DND-41 (cell line): ENCODE results near the gene RNF220.

ENCODE experiments used
- EZH2 ChIP-seq: IDR thresholded peaks from 3 replicates; pipeline ENCODE4 v1.6.1; 2012; ENCODE audit warnings: borderline replicate concordance, low read depth, mild to moderate bottlenecking, moderate library complexity, low read length, inconsistent platforms; ENCODE audit not compliant: severe bottlenecking
- TF ChIP-seq, protein P1 (sequence below): IDR thresholded peaks from 2 replicates; pipeline ENCODE4 v1.5.1; 2012; ENCODE audit warnings: borderline replicate concordance, low read length, moderate library complexity, mild to moderate bottlenecking; ENCODE audit not compliant: poor library complexity, severe bottlenecking; ENCODE audit errors: extremely low read depth

- TF ChIP-seq, protein P1, sequence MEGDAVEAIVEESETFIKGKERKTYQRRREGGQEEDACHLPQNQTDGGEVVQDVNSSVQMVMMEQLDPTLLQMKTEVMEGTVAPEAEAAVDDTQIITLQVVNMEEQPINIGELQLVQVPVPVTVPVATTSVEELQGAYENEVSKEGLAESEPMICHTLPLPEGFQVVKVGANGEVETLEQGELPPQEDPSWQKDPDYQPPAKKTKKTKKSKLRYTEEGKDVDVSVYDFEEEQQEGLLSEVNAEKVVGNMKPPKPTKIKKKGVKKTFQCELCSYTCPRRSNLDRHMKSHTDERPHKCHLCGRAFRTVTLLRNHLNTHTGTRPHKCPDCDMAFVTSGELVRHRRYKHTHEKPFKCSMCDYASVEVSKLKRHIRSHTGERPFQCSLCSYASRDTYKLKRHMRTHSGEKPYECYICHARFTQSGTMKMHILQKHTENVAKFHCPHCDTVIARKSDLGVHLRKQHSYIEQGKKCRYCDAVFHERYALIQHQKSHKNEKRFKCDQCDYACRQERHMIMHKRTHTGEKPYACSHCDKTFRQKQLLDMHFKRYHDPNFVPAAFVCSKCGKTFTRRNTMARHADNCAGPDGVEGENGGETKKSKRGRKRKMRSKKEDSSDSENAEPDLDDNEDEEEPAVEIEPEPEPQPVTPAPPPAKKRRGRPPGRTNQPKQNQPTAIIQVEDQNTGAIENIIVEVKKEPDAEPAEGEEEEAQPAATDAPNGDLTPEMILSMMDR, result no peak
- TF ChIP-seq EZH2, result no peak
These were observed 280.8 kb downstream of the RNF220 start for GRCh38 chr1:44685881-44686280.
